Measurements from ENCODE around the gene GCDH. TPM values are rescaled to one million over a fixed set of nuclear protein-coding genes. Genes with fewer than 3 reads are reported as not detected.

GCDH gene
- total RNA-seq, 2 donors from 2014 or later = 58.1 to 62.9 TPM

GRCh38 chr19:12924621-12925310 is 33.8 kb downstream of the GCDH start:
- Mint-ChIP-seq H3K4me1 (no peaks in the 10 kb centered on the region), H3K9me3 (peaks cover 2% of the 10 kb centered on the region), H3K4me3 (no peak overlapping the region), H3K27ac (no peak overlapping the region), H3K36me3 (ENCODE audit: low read depth) (peaks cover 66% of the 10 kb centered on the region), H3K27me3 (ENCODE audit: insufficient read depth) (no peaks in the 10 kb centered on the region)
- H3K27ac ChIP-seq (ENCODE audit: low read depth, low read length) = no peak overlapping the region
- no peak overlapping the region for H3K4me3 ChIP-seq (ENCODE audit: low read length)
- no peak overlapping the region for H3K9ac ChIP-seq (ENCODE audit: extremely low read depth, low read length, poor library complexity, severe bottlenecking)
- WGBS, 2 experiments (ENCODE audit: insufficient coverage in 1 of 2, insufficient read length in 1 of 2) = 97% methylated on average over 19 to 29 of the region's 29 CpGs
- H3K36me3 ChIP-seq (ENCODE audit: control insufficient read depth, insufficient read depth, low read length) = peaks cover 62% of the 10 kb centered on the region
- no peaks in the 10 kb centered on the region for H3K27me3 ChIP-seq (ENCODE audit: control insufficient read depth, insufficient read depth, low read length, poor library complexity, severe bottlenecking)
- TF ChIP-seq, protein P1, sequence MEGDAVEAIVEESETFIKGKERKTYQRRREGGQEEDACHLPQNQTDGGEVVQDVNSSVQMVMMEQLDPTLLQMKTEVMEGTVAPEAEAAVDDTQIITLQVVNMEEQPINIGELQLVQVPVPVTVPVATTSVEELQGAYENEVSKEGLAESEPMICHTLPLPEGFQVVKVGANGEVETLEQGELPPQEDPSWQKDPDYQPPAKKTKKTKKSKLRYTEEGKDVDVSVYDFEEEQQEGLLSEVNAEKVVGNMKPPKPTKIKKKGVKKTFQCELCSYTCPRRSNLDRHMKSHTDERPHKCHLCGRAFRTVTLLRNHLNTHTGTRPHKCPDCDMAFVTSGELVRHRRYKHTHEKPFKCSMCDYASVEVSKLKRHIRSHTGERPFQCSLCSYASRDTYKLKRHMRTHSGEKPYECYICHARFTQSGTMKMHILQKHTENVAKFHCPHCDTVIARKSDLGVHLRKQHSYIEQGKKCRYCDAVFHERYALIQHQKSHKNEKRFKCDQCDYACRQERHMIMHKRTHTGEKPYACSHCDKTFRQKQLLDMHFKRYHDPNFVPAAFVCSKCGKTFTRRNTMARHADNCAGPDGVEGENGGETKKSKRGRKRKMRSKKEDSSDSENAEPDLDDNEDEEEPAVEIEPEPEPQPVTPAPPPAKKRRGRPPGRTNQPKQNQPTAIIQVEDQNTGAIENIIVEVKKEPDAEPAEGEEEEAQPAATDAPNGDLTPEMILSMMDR (conservative IDR thresholded peaks at IDR 0.05) = no peak
- no peak for DNase-seq
- H3K4me1 ChIP-seq (ENCODE audit: control insufficient read depth, insufficient read depth, low read length) = no peaks in the 10 kb centered on the region
- H3K9me3 ChIP-seq (ENCODE audit: control insufficient read depth, low read length) = no peaks in the 10 kb centered on the region

DNA sequence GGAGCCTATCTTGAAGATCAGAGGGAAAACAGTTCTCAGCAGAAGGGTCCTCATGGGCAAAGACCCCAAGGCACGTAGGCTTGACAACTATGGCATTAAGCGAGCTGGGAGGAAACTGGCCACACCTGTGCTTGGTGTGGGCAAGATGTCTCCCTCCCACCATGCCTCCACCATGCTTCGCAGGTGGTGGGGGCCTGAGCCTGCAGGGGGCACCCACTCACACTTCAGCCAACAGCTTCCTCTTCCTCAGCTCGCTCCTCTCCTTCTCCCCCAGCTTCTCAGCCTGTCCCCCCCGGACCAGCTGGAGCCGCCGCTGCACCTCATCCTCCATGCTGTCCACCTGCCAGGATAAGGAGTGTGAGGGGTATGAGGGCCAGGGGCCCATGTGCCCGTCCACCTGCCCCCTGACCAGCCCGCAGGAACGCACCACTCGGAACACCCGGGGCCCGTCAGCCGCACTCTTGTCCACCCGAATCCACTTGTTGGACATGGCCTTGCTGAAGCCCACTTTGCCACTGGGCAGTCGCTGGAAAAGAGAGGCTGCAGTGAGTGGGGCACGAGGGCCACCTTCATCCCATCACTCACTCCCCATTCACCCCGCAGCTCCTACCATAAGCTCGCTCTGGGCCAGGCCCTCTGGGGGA is 39.2 kb downstream of the GCDH start:
- TF ChIP-seq, protein P1 (conservative IDR thresholded peaks at IDR 0.05) = no peak
- no peaks in the 10 kb centered on the region for H3K9me3 Mint-ChIP-seq
- WGBS, 2 experiments (ENCODE audit: insufficient coverage in 1 of 2, insufficient read length in 1 of 2) = 95 to 100% methylated on average over 5 to 19 of the region's 19 CpGs
- Histone ChIP-seq H3K27ac (ENCODE audit: low read depth, low read length) (no peak overlapping the region), H3K4me3 (ENCODE audit: low read length) (no peak overlapping the region), H3K9me3 (ENCODE audit: control insufficient read depth, low read length) (no peaks in the 10 kb centered on the region), H3K36me3 (ENCODE audit: control insufficient read depth, insufficient read depth, low read length) (peaks cover 48% of the 10 kb centered on the region), H3K9ac (ENCODE audit: extremely low read depth, low read length, poor library complexity, severe bottlenecking) (no peak overlapping the region), H3K27me3 (ENCODE audit: control insufficient read depth, insufficient read depth, low read length, poor library complexity, severe bottlenecking) (no peaks in the 10 kb centered on the region), H3K4me1 (ENCODE audit: control insufficient read depth, insufficient read depth, low read length) (no peaks in the 10 kb centered on the region)
- peaks cover 9% of the 10 kb centered on the region for H3K4me1 Mint-ChIP-seq
- no peak overlapping the region for H3K4me3 Mint-ChIP-seq
- no peaks in the 10 kb centered on the region for H3K27me3 Mint-ChIP-seq (ENCODE audit: insufficient read depth)
- H3K27ac Mint-ChIP-seq = no peak overlapping the region
- H3K36me3 Mint-ChIP-seq (ENCODE audit: low read depth) = peaks cover 45% of the 10 kb centered on the region
- DNase-seq = no peak

- DNase-seq = no peak
- no peak overlapping the region for H3K27ac ChIP-seq (ENCODE audit: low read depth, low read length)
- peak overlapping the region; percentile 92 for H3K4me3 Mint-ChIP-seq
- TF ChIP-seq, protein P1 (conservative IDR thresholded peaks at IDR 0.05) = no peak
- no peaks in the 10 kb centered on the region for H3K27me3 Mint-ChIP-seq (ENCODE audit: insufficient read depth)
- H3K4me3 ChIP-seq (ENCODE audit: low read length) = peak overlapping the region; percentile 98
- H3K4me1 ChIP-seq (ENCODE audit: control insufficient read depth, insufficient read depth, low read length) = peaks cover 5% of the 10 kb centered on the region
- H3K4me1 Mint-ChIP-seq = peaks cover 15% of the 10 kb centered on the region
- 38 to 55% methylated on average over 12 to 16 of the region's 16 CpGs for WGBS, 2 experiments (ENCODE audit: insufficient coverage in 1 of 2, insufficient read length in 1 of 2)
- peak overlapping the region; percentile 88 for H3K27ac Mint-ChIP-seq
- H3K9me3 ChIP-seq (ENCODE audit: control insufficient read depth, low read length) = no peaks in the 10 kb centered on the region
- H3K27me3 ChIP-seq (ENCODE audit: control insufficient read depth, insufficient read depth, low read length, poor library complexity, severe bottlenecking) = no peaks in the 10 kb centered on the region
- H3K9ac ChIP-seq (ENCODE audit: extremely low read depth, low read length, poor library complexity, severe bottlenecking) = peak overlapping the region; percentile 71
- peaks cover 32% of the 10 kb centered on the region for H3K36me3 Mint-ChIP-seq (ENCODE audit: low read depth)
- peaks cover 34% of the 10 kb centered on the region for H3K36me3 ChIP-seq (ENCODE audit: control insufficient read depth, insufficient read depth, low read length)
- no peaks in the 10 kb centered on the region for H3K9me3 Mint-ChIP-seq
These were observed 41.7 kb downstream of the GCDH start for GRCh38 chr19:12932392-12933286.
